IMR-90 (cell line): Measurements from ENCODE around the gene ELFN1. TPM values are rescaled to one million over a fixed set of nuclear protein-coding genes. Genes with fewer than 3 reads are reported as not detected.

Experiments
- ATAC-seq: fragments of 200-7000 bp; cut with Tn5 transposase; 2 replicates; pipeline ENCODE4 v1.9.1; 2020; ENCODE audit warnings: low read depth, mild to moderate bottlenecking, moderate library complexity
- BruUV-seq: library from RNA; stranded (reverse); fragments of 400-500 nt; replicated peaks from 2 replicates; lab custom pipeline; 2021; lab: Mats Ljungman, UMichigan
- CTCF ChIA-PET: fragments of 300-600 bp; formaldehyde crosslinking; extraction: SDS; loops from one replicate; lab custom pipeline; 2021; ENCODE audit warnings: antibody characterized with exemption; lab: Yijun Ruan, JAX
- POLR2A ChIA-PET: fragments of 300-600 bp; sonication (Branson Sonifier 250); formaldehyde crosslinking; loops from one replicate; lab custom pipeline; 2022; ENCODE audit warnings: antibody characterized with exemption; ENCODE audit not compliant: unreplicated experiment; lab: Charles Lee
- DNase-seq: peaks from one replicate; pipeline ENCODE4 v3.0.0; 2013
- H2AFZ ChIP-seq: replicated peaks from 2 replicates; pipeline ENCODE3; 2013; ENCODE audit warnings: low read length, mild to moderate bottlenecking; ENCODE audit not compliant: poor library complexity
- H2AK5ac ChIP-seq: 2 replicates; pipeline ENCODE4 v1.6.1; 2013; ENCODE audit warnings: low read depth, low read length, inconsistent platforms
- H2AK9ac ChIP-seq: replicated peaks from 2 replicates; pipeline ENCODE3; 2013; ENCODE audit warnings: mild to moderate bottlenecking, low read depth, low read length, moderate library complexity; ENCODE audit not compliant: poor library complexity
- H2BK120ac ChIP-seq: 2 replicates; pipeline ENCODE4 v1.6.1; 2013; ENCODE audit warnings: low read depth, low read length, inconsistent platforms
- H2BK15ac ChIP-seq: 3 replicates; pipeline ENCODE4 v1.6.1; 2013; ENCODE audit warnings: low read depth, low read length, inconsistent platforms
- H2BK20ac ChIP-seq: 2 replicates; pipeline ENCODE4 v1.6.1; 2013; ENCODE audit warnings: low read depth, mild to moderate bottlenecking, inconsistent platforms, low read length, moderate library complexity
- H2BK5ac ChIP-seq: 2 replicates; pipeline ENCODE4 v1.6.1; 2013; ENCODE audit warnings: mild to moderate bottlenecking, low read depth, low read length, inconsistent platforms; ENCODE audit not compliant: poor library complexity, severe bottlenecking
- H3K14ac ChIP-seq: replicated peaks from 2 replicates; pipeline ENCODE4 v1.6.1; 2013; ENCODE audit warnings: low read depth, low read length, inconsistent platforms
- H3K18ac ChIP-seq: 2 replicates; pipeline ENCODE4 v1.6.1; 2013; ENCODE audit warnings: low read depth, low read length, control low read depth
- H3K23ac ChIP-seq: 2 replicates; pipeline ENCODE4 v1.6.1; 2013; ENCODE audit warnings: low read depth, low read length, inconsistent platforms
- H3K27ac ChIP-seq: 2 replicates; pipeline ENCODE4 v1.5.1; 2013; ENCODE audit warnings: mild to moderate bottlenecking, control low read depth, low read length; ENCODE audit not compliant: insufficient read depth
- H3K27me3 ChIP-seq: 2 replicates; pipeline ENCODE4 v1.6.1; 2013; ENCODE audit warnings: low read length; ENCODE audit not compliant: control insufficient read depth, insufficient read depth
- H3K36me3 ChIP-seq: 2 replicates; pipeline ENCODE4 v1.6.1; 2013; ENCODE audit warnings: low read length, mixed read lengths; ENCODE audit not compliant: control insufficient read depth, insufficient read depth
- H3K4ac ChIP-seq: 2 replicates; pipeline ENCODE4 v1.6.1; 2013; ENCODE audit warnings: low read depth, low read length, inconsistent platforms
- H3K4me1 ChIP-seq: 2 replicates; pipeline ENCODE4 v1.6.1; 2013; ENCODE audit warnings: low read length, mixed read lengths; ENCODE audit not compliant: control insufficient read depth, insufficient read depth
- H3K4me2 ChIP-seq: 2 replicates; pipeline ENCODE4 v1.6.1; 2013; ENCODE audit warnings: low read depth, mild to moderate bottlenecking, control low read depth, low read length, moderate library complexity
- H3K4me3 ChIP-seq: 2 replicates; pipeline ENCODE4 v1.5.1; 2013; ENCODE audit warnings: low read depth, mild to moderate bottlenecking, control low read depth, low read length, moderate library complexity; ENCODE audit not compliant: insufficient read depth
- H3K56ac ChIP-seq: 2 replicates; pipeline ENCODE4 v1.6.1; 2013; ENCODE audit warnings: low read length, inconsistent platforms; ENCODE audit not compliant: insufficient read depth; ENCODE audit errors: extremely low read depth
- H3K79me1 ChIP-seq, 2 experiments: 2 replicates each; pipeline ENCODE4 v1.6.1; 2013; ENCODE audit warnings: low read length in 2 of 2, inconsistent platforms in 1 of 2, low read depth in 1 of 2
- H3K9ac ChIP-seq: 2 replicates; pipeline ENCODE4 v1.6.1; 2013; ENCODE audit warnings: low read depth, low read length, control low read depth
- H3K9me1 ChIP-seq: 2 replicates; pipeline ENCODE4 v1.6.1; 2013; ENCODE audit warnings: low read length, inconsistent platforms; ENCODE audit not compliant: insufficient read depth
- H3K9me3 ChIP-seq: 2 replicates; pipeline ENCODE4 v1.6.1; 2013; ENCODE audit warnings: low read length; ENCODE audit not compliant: control insufficient read depth, insufficient read depth
- H4K20me1 ChIP-seq: 2 replicates; pipeline ENCODE4 v1.6.1; 2013; ENCODE audit warnings: low read length, inconsistent platforms; ENCODE audit not compliant: insufficient read depth
- H4K5ac ChIP-seq: 2 replicates; pipeline ENCODE4 v1.6.1; 2013; ENCODE audit warnings: mild to moderate bottlenecking, low read depth, low read length, control low read depth
- H4K8ac ChIP-seq, 2 experiments: 2 replicates each; pipeline ENCODE4 v1.6.1; 2013; ENCODE audit warnings: low read depth in 2 of 2, low read length in 2 of 2, control low read depth in 1 of 2, inconsistent platforms in 1 of 2
- H4K91ac ChIP-seq: 2 replicates; pipeline ENCODE4 v1.6.1; 2013; ENCODE audit warnings: low read depth, low read length, inconsistent platforms; ENCODE audit not compliant: insufficient read depth
- BHLHE40 ChIP-seq: fragments of 150-350 bp; IDR thresholded peaks from 2 replicates; pipeline ENCODE4 v1.6.1; 2016; ENCODE audit warnings: mild to moderate bottlenecking, low read depth, low read length
- CEBPB ChIP-seq: IDR thresholded peaks from 2 replicates; pipeline ENCODE4 v1.6.1; 2012; ENCODE audit warnings: low read depth, low read length, improper control_type of control experiment
- CHD1 ChIP-seq: IDR thresholded peaks from 2 replicates; pipeline ENCODE4 v1.6.1; 2012; ENCODE audit warnings: low read depth, low read length, improper control_type of control experiment
- CTCF ChIP-seq: conservative IDR thresholded peaks from 2 replicates; pipeline ENCODE4 v1.5.1; 2012; ENCODE audit warnings: mild to moderate bottlenecking, low read depth, low read length, improper control_type of control experiment
- FOS ChIP-seq: fragments of 150-350 bp; IDR thresholded peaks from 2 replicates; pipeline ENCODE4 v1.6.1; 2016; ENCODE audit warnings: low read depth, low read length
- MAFK ChIP-seq: IDR thresholded peaks from 2 replicates; pipeline ENCODE4 v1.6.1; 2012; ENCODE audit warnings: low read depth, low read length, improper control_type of control experiment
- MAZ ChIP-seq: IDR thresholded peaks from 2 replicates; pipeline ENCODE4 v1.6.1; 2012; ENCODE audit warnings: low read depth, mild to moderate bottlenecking, low read length, improper control_type of control experiment, moderate library complexity, borderline replicate concordance
- MXI1 ChIP-seq: IDR thresholded peaks from 2 replicates; pipeline ENCODE4 v1.6.1; 2012; ENCODE audit warnings: low read depth, mild to moderate bottlenecking, low read length, moderate library complexity, borderline replicate concordance
- NFE2L2 ChIP-seq: fragments of 150-350 bp; IDR thresholded peaks from 2 replicates; pipeline ENCODE4 v1.6.1; 2016; ENCODE audit warnings: low read depth, mild to moderate bottlenecking, low read length
- POLR2A ChIP-seq: IDR thresholded peaks from 2 replicates; pipeline ENCODE4 v1.6.1; 2012; ENCODE audit warnings: mild to moderate bottlenecking, low read depth, low read length
- RAD21 ChIP-seq: IDR thresholded peaks from 2 replicates; pipeline ENCODE4 v1.6.1; 2012; ENCODE audit warnings: low read length, improper control_type of control experiment
- RCOR1 ChIP-seq: IDR thresholded peaks from 2 replicates; pipeline ENCODE4 v1.6.1; 2012; ENCODE audit warnings: mild to moderate bottlenecking, low read length, improper control_type of control experiment; ENCODE audit not compliant: insufficient replicate concordance
- RFX5 ChIP-seq: IDR thresholded peaks from 2 replicates; pipeline ENCODE4 v1.8.0; 2012; ENCODE audit warnings: low read depth, mild to moderate bottlenecking, low read length, moderate library complexity
- SMC3 ChIP-seq: fragments of 150-350 bp; IDR thresholded peaks from 2 replicates; pipeline ENCODE4 v1.6.1; 2016; ENCODE audit warnings: low read depth, mild to moderate bottlenecking, antibody characterized with exemption, low read length, moderate library complexity
- USF2 ChIP-seq: fragments of 150-350 bp; IDR thresholded peaks from 2 replicates; pipeline ENCODE4 v1.6.1; 2017; ENCODE audit warnings: mild to moderate bottlenecking, antibody characterized with exemption, low read length, low read depth
- WGBS, 2 experiments: methylation state at CpG; one replicate each; pipeline versions ENCODE4 v1.1.5 to v1.1.7; 2013; ENCODE audit warnings: missing lambda C conversion rate in 2 of 2; ENCODE audit not compliant: insufficient read length in 1 of 2; ENCODE audit errors: extremely low coverage in 2 of 2; 5-methylcytosine and 5-hydroxymethylcytosine counted together
- dilution Hi-C: fragments of 300-500 bp; cut with HindIII; formaldehyde crosslinking; loops from one replicate; pipeline ENCODE4 v1.14.3; 2018; ENCODE audit warnings: low sequenced_read_pairs; ENCODE audit not compliant: unreplicated experiment
- in situ Hi-C: fragments of 300-500 bp; cut with MboI; formaldehyde crosslinking; loops from 3 replicates; pipeline ENCODE4 v1.14.3; 2019; ENCODE audit warnings: low sequenced_read_pairs, inconsistent platforms, mixed read lengths
- intact Hi-C: fragments of 100-400 bp; cut with micrococcal nuclease; formaldehyde crosslinking; loops from 2 replicates; pipeline ENCODE4 v1.10.0; 2022
- polyA plus RNA-seq, 3 experiments: library from polyadenylated mRNA; depleted of rRNA; stranded (reverse); fragments of >200 nt; gene quantifications; 2 replicates each; pipeline ENCODE4 v1.2.3, GENCODE V29; 2012; ENCODE audit warnings: low replicate concordance in 1 of 3
- total RNA-seq: library from RNA; depleted of rRNA; stranded (reverse); fragments of >200 nt; gene quantifications from 2 replicates; pipeline ENCODE4 v1.2.3, GENCODE V29; 2012
- TF ChIP-seq, protein P1 (sequence below): fragments of 150-350 bp; IDR thresholded peaks from 2 replicates; pipeline ENCODE4 v1.6.1; 2016; ENCODE audit warnings: low read depth, mild to moderate bottlenecking, low read length, moderate library complexity, borderline replicate concordance

ELFN1 gene
- total and polyA plus RNA-seq, 2 of the 4 experiments (the other 2 are of a cell fraction), result 1.6 to 5.2 TPM

- Histone ChIP-seq H3K36me3 (no peaks in the 10 kb centered on the region), H3K9ac (no peak overlapping the region), H4K20me1 (no peaks in the 10 kb centered on the region), H3K14ac (no peak overlapping the region), H3K9me1 (no peaks in the 10 kb centered on the region), H3K9me3 (no peaks in the 10 kb centered on the region), H2BK20ac (no peak overlapping the region), H2AK5ac (no peak overlapping the region), H2AFZ (no peak overlapping the region), H3K27ac (no peak overlapping the region), H3K4me2 (no peak overlapping the region), H3K79me1 (no peaks in the 10 kb centered on the region), H2BK15ac (no peak overlapping the region), H3K4ac (no peak overlapping the region), H3K56ac (no peak overlapping the region), H3K23ac (no peak overlapping the region), H3K4me3 (no peak overlapping the region), H4K91ac (no peak overlapping the region), H3K18ac (no peak overlapping the region), H4K5ac (no peak overlapping the region), H2BK120ac (no peak overlapping the region), H3K27me3 (peaks cover 33% of the 10 kb centered on the region), H2AK9ac (no peak overlapping the region), H2BK5ac (no peak overlapping the region), H4K8ac (no peak overlapping the region), H3K4me1 (no peaks in the 10 kb centered on the region)
- dilution Hi-C loops (no loop called here), in situ Hi-C loops (no loop called here), intact Hi-C loops (no loop called here)
- ATAC-seq (no peak), DNase-seq (no peak)
- no TSS peak for BruUV-seq
- ChIA-PET CTCF (no interaction called here), POLR2A (no interaction called here)
- TF ChIP-seq BHLHE40 (no peak), MAFK (no peak), USF2 (no peak), MXI1 (no peak), RCOR1 (no peak), CTCF (no peak), FOS (no peak), RAD21 (no peak), CHD1 (no peak), MAZ (no peak), NFE2L2 (no peak), POLR2A (no peak), RFX5 (no peak), CEBPB (no peak), SMC3 (no peak)
- TF ChIP-seq, protein P1, sequence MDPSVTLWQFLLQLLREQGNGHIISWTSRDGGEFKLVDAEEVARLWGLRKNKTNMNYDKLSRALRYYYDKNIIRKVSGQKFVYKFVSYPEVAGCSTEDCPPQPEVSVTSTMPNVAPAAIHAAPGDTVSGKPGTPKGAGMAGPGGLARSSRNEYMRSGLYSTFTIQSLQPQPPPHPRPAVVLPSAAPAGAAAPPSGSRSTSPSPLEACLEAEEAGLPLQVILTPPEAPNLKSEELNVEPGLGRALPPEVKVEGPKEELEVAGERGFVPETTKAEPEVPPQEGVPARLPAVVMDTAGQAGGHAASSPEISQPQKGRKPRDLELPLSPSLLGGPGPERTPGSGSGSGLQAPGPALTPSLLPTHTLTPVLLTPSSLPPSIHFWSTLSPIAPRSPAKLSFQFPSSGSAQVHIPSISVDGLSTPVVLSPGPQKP, result no peak
- WGBS, 2 experiments, result 65% methylated on average over 5 of the region's 21 CpGs; no CpG with 5 or more reads in 1 of the 2 experiments
These were observed 82.9 kb downstream of the ELFN1 start for GRCh38 chr7:1752771-1753563.
